Mesenteric fat pad (tissue), 1 donor: ENCODE measurements around the gene BPIFB2. TPM values are rescaled to one million over a fixed set of nuclear protein-coding genes. Genes with fewer than 3 reads are reported as not detected.

Source experiments
- DNase-seq: peaks from one replicate; pipeline ENCODE4 v3.0.0-alpha.2; 2020; ENCODE audit warnings: low spot score
- total RNA-seq: library from RNA; stranded (reverse); fragmentation: NEBNext Ultra II Directional; extraction: Animal tissue kit (Norgen Biotek cat#: 25700); gene quantifications from one replicate; pipeline ENCODE4 v1.2.1, GENCODE V29; 2021
- donor health status: DM: yes; HTN: yes; CAD: no.

BPIFB2 gene
- total RNA-seq, 1 donor from 2014 or later = not detected

- DNase-seq = no peak
Observed at GRCh38 chr20:33067806-33068205, 60.3 kb downstream of the BPIFB2 start.

GRCh38 chr20:33068251-33068939 lies 60.9 kb downstream of the BPIFB2 start:
- DNase-seq = no peak

DNA sequence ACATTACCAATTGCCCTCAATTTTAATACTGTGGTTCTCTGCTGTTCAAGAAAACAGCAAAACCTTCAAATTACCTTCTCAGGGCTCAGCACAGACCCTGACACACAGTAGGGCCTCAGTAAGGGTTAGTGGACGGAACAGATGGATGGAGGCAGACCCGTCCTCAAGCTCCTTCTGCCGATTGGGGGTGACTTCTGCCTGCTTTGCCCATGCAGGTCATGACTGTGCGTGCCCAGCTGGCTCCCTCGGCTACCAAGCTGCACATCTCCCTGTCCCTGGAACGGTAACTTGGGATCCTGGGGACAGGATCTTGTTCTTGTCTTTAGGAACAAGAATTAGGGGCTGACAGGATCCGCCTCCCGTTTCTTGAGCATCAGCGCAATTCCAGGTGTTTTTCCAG lies 62.2 kb downstream of the BPIFB2 start:
- DNase-seq = no peak

DNA sequence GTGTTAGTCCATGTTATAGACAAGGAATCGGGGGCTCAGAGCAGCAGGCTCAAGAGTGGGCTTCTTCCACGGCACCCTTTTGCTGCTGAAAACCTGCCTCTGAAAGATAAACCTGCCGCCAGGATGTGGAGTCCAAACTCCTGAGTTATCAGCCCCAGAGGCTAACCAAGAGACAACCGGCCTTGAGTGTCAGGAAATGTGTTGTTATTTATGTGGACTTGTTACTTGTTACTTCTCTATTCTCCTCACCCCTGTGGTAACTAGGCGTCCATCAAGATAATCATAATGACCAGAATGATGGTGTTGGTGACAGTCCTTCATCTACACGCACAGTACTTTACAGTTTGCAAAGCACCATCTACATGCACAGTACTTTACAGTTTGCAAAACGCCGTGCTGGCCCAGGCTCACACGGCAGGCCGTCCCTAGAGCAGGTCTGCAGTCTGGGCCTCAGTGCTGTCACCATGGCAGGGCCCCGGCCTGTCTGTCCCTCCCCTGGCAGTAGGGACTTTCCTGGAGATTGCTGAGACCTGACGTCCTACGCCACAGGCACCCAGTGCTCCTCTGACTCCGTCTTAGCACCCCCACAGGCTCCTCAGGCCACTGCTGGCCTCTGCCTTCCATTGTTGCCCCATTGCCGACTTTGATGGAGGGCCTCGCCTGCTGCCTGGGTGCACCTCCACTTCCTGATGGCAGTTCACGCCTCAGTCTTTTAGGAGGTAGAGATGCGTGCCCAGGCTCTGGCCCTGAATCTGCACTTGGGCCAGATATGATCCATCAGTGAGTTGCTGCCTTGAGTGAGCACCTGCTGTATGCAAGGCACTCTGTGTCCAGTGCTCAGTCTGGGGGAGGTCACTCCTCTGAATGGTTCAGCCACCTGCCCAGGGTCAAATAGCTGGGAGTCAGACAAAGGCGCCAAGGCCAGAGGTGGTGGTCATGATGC lies 62.9 kb downstream of the BPIFB2 start:
- DNase-seq = no peak

DNA sequence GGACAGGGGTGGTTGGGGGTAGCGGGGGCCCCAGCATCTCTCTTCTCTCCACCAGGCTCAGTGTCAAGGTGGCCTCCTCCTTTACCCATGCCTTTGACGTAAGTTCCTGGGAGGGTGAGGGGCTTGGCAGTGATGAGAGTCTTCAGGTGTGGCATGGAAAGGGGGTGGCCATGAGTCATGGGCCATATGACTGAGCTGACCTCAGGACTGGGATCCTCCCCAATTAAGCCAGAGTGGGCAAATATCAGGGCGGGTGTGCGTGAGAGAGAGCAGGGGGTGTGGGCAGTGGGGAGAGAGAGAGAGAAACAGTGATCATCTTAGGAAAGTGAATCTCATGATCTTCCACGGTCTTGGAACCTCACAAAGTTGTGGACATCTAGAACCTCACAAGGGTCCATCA lies 63.7 kb downstream of the BPIFB2 start:
- no peak for DNase-seq

GRCh38 chr20:33072362-33072761 lies 64.9 kb downstream of the BPIFB2 start:
- no peak for DNase-seq

DNA sequence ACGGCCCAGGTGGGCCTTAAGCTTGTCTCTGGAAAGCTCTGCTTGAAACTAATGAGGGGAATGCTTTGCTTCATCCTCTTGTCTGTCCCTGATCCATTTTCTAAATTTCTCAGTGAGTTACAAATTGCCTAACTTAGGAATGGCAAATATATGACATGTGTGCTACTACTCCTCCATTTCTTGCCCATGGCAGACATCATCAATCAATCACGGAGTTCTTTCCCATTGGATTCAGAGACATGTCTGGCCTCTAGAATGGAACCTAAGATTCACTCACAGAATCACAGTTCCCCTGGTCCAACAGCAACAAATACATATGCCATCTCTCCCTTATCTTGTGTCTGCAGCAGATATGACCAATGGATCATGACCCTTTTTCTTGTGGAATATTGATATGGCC lies 65.3 kb downstream of the BPIFB2 start:
- DNase-seq = no peak

Other genes starting within 250 kb of the BPIFB2 start
- gene DNMT3B, start 245.3 kb upstream of the BPIFB2 start, total RNA-seq = 0.39 TPM
- 107 TPM for gene MAPRE1, start 187.8 kb upstream of the BPIFB2 start, total RNA-seq
- 0.39 TPM for gene EFCAB8, start 148.8 kb upstream of the BPIFB2 start, total RNA-seq
- not detected for gene SUN5, start 3.3 kb upstream of the BPIFB2 start, total RNA-seq
- not detected for gene BPIFB6, start 23.9 kb downstream of the BPIFB2 start, total RNA-seq
- not detected for gene BPIFB3, start 46.2 kb downstream of the BPIFB2 start, total RNA-seq
- not detected for gene BPIFB4, start 71.9 kb downstream of the BPIFB2 start, total RNA-seq
- not detected for gene BPIFA2, start 160.5 kb downstream of the BPIFB2 start, total RNA-seq
- gene BPIFA3, start 209.6 kb downstream of the BPIFB2 start, total RNA-seq = not detected
- gene BPIFA1, start 228.3 kb downstream of the BPIFB2 start, total RNA-seq = not detected